HEK293T (cell line): ENCODE results near the gene THRAP3.

Experiments
- FOXK2 ChIP-seq: fragments of 450-650 bp; IDR thresholded peaks from 2 replicates; pipeline ENCODE4 v1.6.1; 2016; ENCODE audit warnings: mild to moderate bottlenecking
- LEF1 ChIP-seq: fragments of 450-650 bp; IDR thresholded peaks from 2 replicates; pipeline ENCODE4 v1.6.1; 2017; ENCODE audit warnings: mild to moderate bottlenecking, borderline replicate concordance
- SP1 ChIP-seq: fragments of 450-650 bp; IDR thresholded peaks from 2 replicates; pipeline ENCODE4 v1.6.1; 2017
- TF ChIP-seq, protein P1 (sequence below): fragments of 450-650 bp; IDR thresholded peaks from 2 replicates; pipeline ENCODE4 v1.6.1; 2016

- TF ChIP-seq LEF1: no peak
- TF ChIP-seq, protein P1, sequence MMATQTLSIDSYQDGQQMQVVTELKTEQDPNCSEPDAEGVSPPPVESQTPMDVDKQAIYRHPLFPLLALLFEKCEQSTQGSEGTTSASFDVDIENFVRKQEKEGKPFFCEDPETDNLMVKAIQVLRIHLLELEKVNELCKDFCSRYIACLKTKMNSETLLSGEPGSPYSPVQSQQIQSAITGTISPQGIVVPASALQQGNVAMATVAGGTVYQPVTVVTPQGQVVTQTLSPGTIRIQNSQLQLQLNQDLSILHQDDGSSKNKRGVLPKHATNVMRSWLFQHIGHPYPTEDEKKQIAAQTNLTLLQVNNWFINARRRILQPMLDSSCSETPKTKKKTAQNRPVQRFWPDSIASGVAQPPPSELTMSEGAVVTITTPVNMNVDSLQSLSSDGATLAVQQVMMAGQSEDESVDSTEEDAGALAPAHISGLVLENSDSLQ: no peak
- no peak for TF ChIP-seq FOXK2
- TF ChIP-seq SP1: no peak
Observed at GRCh38 chr1:36236302-36236701, 12.1 kb downstream of the THRAP3 start.
